MM.1S (cell line): ENCODE measurements around the gene GNB1.

Experiments
- EZH2 ChIP-seq: fragments of 300-600 bp; sonication (generic); optimal IDR thresholded peaks from 2 replicates; pipeline ENCODE3; 2017; ENCODE audit warnings: low read depth, mild to moderate bottlenecking, antibody characterized with exemption, low read length, mixed read lengths
- EZH2phosphoT487 ChIP-seq: fragments of 300-600 bp; sonication (generic); IDR thresholded peaks from 2 replicates; pipeline ENCODE4 v1.6.1; 2018; ENCODE audit warnings: antibody characterized with exemption, low read length
- TF ChIP-seq, protein P1 (sequence below): fragments of 300-600 bp; sonication (generic); IDR thresholded peaks from 2 replicates; pipeline ENCODE4 v1.5.1; 2016; ENCODE audit warnings: antibody characterized with exemption, low read length, mixed read lengths

DNA sequence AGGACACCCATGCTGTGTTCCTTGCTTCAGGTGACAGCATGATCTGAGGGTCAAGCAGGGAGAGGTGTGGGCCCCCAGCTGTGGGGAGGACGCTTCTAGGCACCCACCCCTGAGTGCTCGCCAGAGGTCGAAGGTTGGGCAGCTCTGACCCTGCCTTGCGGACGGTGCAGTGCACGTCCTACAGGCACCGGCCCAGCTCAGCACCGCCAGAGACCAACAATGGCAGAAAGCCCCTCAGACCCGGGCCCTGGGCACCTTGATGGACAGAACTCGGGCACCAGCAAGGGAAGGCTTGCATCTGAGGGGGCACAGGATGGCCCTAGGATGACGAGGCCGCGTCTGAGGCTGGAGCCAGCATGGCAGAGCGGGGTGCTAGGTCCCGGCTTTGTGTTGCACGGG is 137.3 kb downstream of the GNB1 start:
- TF ChIP-seq, protein P1, sequence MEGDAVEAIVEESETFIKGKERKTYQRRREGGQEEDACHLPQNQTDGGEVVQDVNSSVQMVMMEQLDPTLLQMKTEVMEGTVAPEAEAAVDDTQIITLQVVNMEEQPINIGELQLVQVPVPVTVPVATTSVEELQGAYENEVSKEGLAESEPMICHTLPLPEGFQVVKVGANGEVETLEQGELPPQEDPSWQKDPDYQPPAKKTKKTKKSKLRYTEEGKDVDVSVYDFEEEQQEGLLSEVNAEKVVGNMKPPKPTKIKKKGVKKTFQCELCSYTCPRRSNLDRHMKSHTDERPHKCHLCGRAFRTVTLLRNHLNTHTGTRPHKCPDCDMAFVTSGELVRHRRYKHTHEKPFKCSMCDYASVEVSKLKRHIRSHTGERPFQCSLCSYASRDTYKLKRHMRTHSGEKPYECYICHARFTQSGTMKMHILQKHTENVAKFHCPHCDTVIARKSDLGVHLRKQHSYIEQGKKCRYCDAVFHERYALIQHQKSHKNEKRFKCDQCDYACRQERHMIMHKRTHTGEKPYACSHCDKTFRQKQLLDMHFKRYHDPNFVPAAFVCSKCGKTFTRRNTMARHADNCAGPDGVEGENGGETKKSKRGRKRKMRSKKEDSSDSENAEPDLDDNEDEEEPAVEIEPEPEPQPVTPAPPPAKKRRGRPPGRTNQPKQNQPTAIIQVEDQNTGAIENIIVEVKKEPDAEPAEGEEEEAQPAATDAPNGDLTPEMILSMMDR = no peak
- TF ChIP-seq EZH2 = no peak
- no peak for TF ChIP-seq EZH2phosphoT487
